Mesendoderm (in vitro differentiated cells): ENCODE measurements around the gene ZNF280D.

Experiments used
- DNase-seq: peaks from one replicate; pipeline ENCODE4 v3.0.0; 2013
- H2AK5ac ChIP-seq: 2 replicates; pipeline ENCODE4 v1.6.1; 2013; ENCODE audit warnings: low read length, inconsistent platforms
- H2BK120ac ChIP-seq: 2 replicates; pipeline ENCODE4 v1.6.1; 2013; ENCODE audit warnings: low read depth, mild to moderate bottlenecking, low read length, moderate library complexity, mixed read lengths
- H2BK15ac ChIP-seq: replicated peaks from 2 replicates; pipeline ENCODE4 v1.6.1; 2013; ENCODE audit warnings: low read depth, mild to moderate bottlenecking, moderate library complexity
- H2BK5ac ChIP-seq: 2 replicates; pipeline ENCODE4 v1.6.1; 2013; ENCODE audit warnings: low read length, inconsistent platforms
- H3K18ac ChIP-seq: 2 replicates; pipeline ENCODE4 v1.6.1; 2013; ENCODE audit warnings: mild to moderate bottlenecking, low read length, mixed read lengths
- H3K23ac ChIP-seq: one replicate; pipeline ENCODE4 v1.6.1; 2013; ENCODE audit warnings: low read length
- H3K27ac ChIP-seq: 2 replicates; pipeline ENCODE4 v1.5.1; 2013; ENCODE audit warnings: low read depth, mild to moderate bottlenecking, inconsistent platforms, low read length, moderate library complexity
- H3K27me3 ChIP-seq: 2 replicates; pipeline ENCODE4 v1.6.1; 2013; ENCODE audit warnings: low read length, control low read depth, mild to moderate bottlenecking, inconsistent platforms; ENCODE audit not compliant: insufficient read depth, poor library complexity
- H3K36me3 ChIP-seq: 2 replicates; pipeline ENCODE4 v1.6.1; 2013; ENCODE audit warnings: low read length, inconsistent platforms; ENCODE audit not compliant: control insufficient read depth, insufficient read depth
- H3K4ac ChIP-seq: one replicate; pipeline ENCODE4 v1.6.1; 2013; ENCODE audit warnings: low read depth, mild to moderate bottlenecking, low read length, moderate library complexity
- H3K4me1 ChIP-seq: 2 replicates; pipeline ENCODE4 v1.6.1; 2013; ENCODE audit warnings: low read depth, low read length, inconsistent platforms; ENCODE audit not compliant: control insufficient read depth
- H3K4me2 ChIP-seq: 2 replicates; pipeline ENCODE4 v1.6.1; 2013; ENCODE audit warnings: low read length
- H3K4me3 ChIP-seq: 2 replicates; pipeline ENCODE4 v1.5.1; 2013; ENCODE audit warnings: mild to moderate bottlenecking, low read length
- H3K56ac ChIP-seq: one replicate; pipeline ENCODE4 v1.6.1; 2013; ENCODE audit warnings: low read length
- H3K79me1 ChIP-seq: 2 replicates; pipeline ENCODE4 v1.6.1; 2013; ENCODE audit warnings: low read length, inconsistent platforms
- H3K79me2 ChIP-seq: 2 replicates; pipeline ENCODE4 v1.6.1; 2013; ENCODE audit warnings: mild to moderate bottlenecking, low read length; ENCODE audit not compliant: control insufficient read depth, insufficient read depth
- H3K9ac ChIP-seq: 2 replicates; pipeline ENCODE4 v1.6.1; 2013; ENCODE audit warnings: low read length, inconsistent platforms
- H4K5ac ChIP-seq: one replicate; pipeline ENCODE4 v1.6.1; 2013; ENCODE audit warnings: low read length
- H4K8ac ChIP-seq: one replicate; pipeline ENCODE4 v1.6.1; 2013; ENCODE audit warnings: low read depth, mild to moderate bottlenecking, control low read depth, low read length, moderate library complexity
- WGBS: extraction: QIAGEN DNeasy Blood & Tissue Kit; methylation state at CpG from one replicate; pipeline ENCODE4 v1.1.7; 2013; ENCODE audit warnings: low lambda C conversion rate, missing lambda C conversion rate; ENCODE audit not compliant: insufficient coverage; ENCODE audit errors: extremely low coverage; 5-methylcytosine and 5-hydroxymethylcytosine counted together

Gene ZNF280D

GRCh38 chr15:56602253-56602652 is 131.1 kb downstream of the ZNF280D start:
- H4K5ac ChIP-seq: no peak overlapping the region
- no peak overlapping the region for H3K9ac ChIP-seq
- no peak overlapping the region for H3K4me3 ChIP-seq
- H3K18ac ChIP-seq: no peak overlapping the region
- no peak overlapping the region for H2AK5ac ChIP-seq
- H3K36me3 ChIP-seq: no peaks in the 10 kb centered on the region
- no peaks in the 10 kb centered on the region for H3K79me2 ChIP-seq
- no peaks in the 10 kb centered on the region for H3K4me1 ChIP-seq
- H3K23ac ChIP-seq: no peak overlapping the region
- H3K4me2 ChIP-seq: no peak overlapping the region
- no peak overlapping the region for H3K56ac ChIP-seq
- H3K4ac ChIP-seq: no peak overlapping the region
- DNase-seq: no peak
- no peaks in the 10 kb centered on the region for H3K27me3 ChIP-seq
- no peaks in the 10 kb centered on the region for H3K79me1 ChIP-seq
- H2BK120ac ChIP-seq: no peak overlapping the region
- H4K8ac ChIP-seq: no peak overlapping the region
- H3K27ac ChIP-seq: no peak overlapping the region
- 100% methylated on average over 1 of the region's 2 CpGs for WGBS
- H2BK5ac ChIP-seq: no peak overlapping the region
- H2BK15ac ChIP-seq: no peak overlapping the region

- H3K4me2 ChIP-seq: no peak overlapping the region
- H2BK15ac ChIP-seq: no peak overlapping the region
- no peak overlapping the region for H3K9ac ChIP-seq
- no peak overlapping the region for H4K5ac ChIP-seq
- H3K18ac ChIP-seq: no peak overlapping the region
- no peak overlapping the region for H3K4me3 ChIP-seq
- no peak overlapping the region for H3K27ac ChIP-seq
- no peak overlapping the region for H2BK5ac ChIP-seq
- no peak overlapping the region for H2BK120ac ChIP-seq
- no peaks in the 10 kb centered on the region for H3K4me1 ChIP-seq
- no peak overlapping the region for H2AK5ac ChIP-seq
- H3K79me2 ChIP-seq: no peaks in the 10 kb centered on the region
- no peak overlapping the region for H3K4ac ChIP-seq
- no peaks in the 10 kb centered on the region for H3K27me3 ChIP-seq
- H4K8ac ChIP-seq: no peak overlapping the region
- no CpG with 5 or more reads among the region's 1 CpG for WGBS
- no peaks in the 10 kb centered on the region for H3K79me1 ChIP-seq
- no peak overlapping the region for H3K56ac ChIP-seq
- H3K23ac ChIP-seq: no peak overlapping the region
- DNase-seq: no peak
- H3K36me3 ChIP-seq: no peaks in the 10 kb centered on the region
These were observed 132.9 kb downstream of the ZNF280D start for GRCh38 chr15:56600380-56600779.

- H3K27ac ChIP-seq: no peak overlapping the region
- DNase-seq: no peak
These were observed 134.3 kb downstream of the ZNF280D start for GRCh38 chr15:56598991-56599390.

GRCh38 chr15:56587686-56588085 is 145.6 kb downstream of the ZNF280D start:
- Histone ChIP-seq H3K79me1 (no peaks in the 10 kb centered on the region), H2AK5ac (no peak overlapping the region), H3K9ac (no peak overlapping the region), H3K27ac (no peak overlapping the region), H2BK120ac (no peak overlapping the region), H2BK15ac (no peak overlapping the region), H3K4me2 (no peak overlapping the region), H3K79me2 (no peaks in the 10 kb centered on the region), H3K18ac (no peak overlapping the region), H3K4me1 (no peaks in the 10 kb centered on the region), H3K4ac (no peak overlapping the region), H3K56ac (no peak overlapping the region), H3K23ac (no peak overlapping the region), H3K4me3 (no peak overlapping the region), H4K5ac (no peak overlapping the region), H2BK5ac (no peak overlapping the region), H3K27me3 (no peaks in the 10 kb centered on the region), H3K36me3 (no peaks in the 10 kb centered on the region), H4K8ac (no peak overlapping the region)
- WGBS: no CpG with 5 or more reads among the region's 2 CpGs
- DNase-seq: no peak

More at GRCh38 chr15:56598991-56599390, 134.3 kb downstream of the ZNF280D start:
- H3K4me3 ChIP-seq: no peak overlapping the region
- no peaks in the 10 kb centered on the region for H3K36me3 ChIP-seq
- no peaks in the 10 kb centered on the region for H3K79me2 ChIP-seq
- WGBS: no CpG with 5 or more reads among the region's 5 CpGs
- H3K27me3 ChIP-seq: no peaks in the 10 kb centered on the region
- H3K18ac ChIP-seq: no peak overlapping the region
- H3K23ac ChIP-seq: no peak overlapping the region
- H2AK5ac ChIP-seq: no peak overlapping the region
- H4K5ac ChIP-seq: no peak overlapping the region
- H4K8ac ChIP-seq: no peak overlapping the region
- H3K79me1 ChIP-seq: no peaks in the 10 kb centered on the region
- no peak overlapping the region for H2BK5ac ChIP-seq
- H3K4ac ChIP-seq: no peak overlapping the region
- no peak overlapping the region for H3K9ac ChIP-seq
- no peak overlapping the region for H2BK120ac ChIP-seq
- H3K4me1 ChIP-seq: no peaks in the 10 kb centered on the region
- no peak overlapping the region for H3K4me2 ChIP-seq
- H3K56ac ChIP-seq: no peak overlapping the region
- no peak overlapping the region for H2BK15ac ChIP-seq

- no peak overlapping the region for H3K4me2 ChIP-seq
These were observed 147.1 kb downstream of the ZNF280D start for GRCh38 chr15:56586206-56586605.

GRCh38 chr15:56582785-56583184 is 150.5 kb downstream of the ZNF280D start:
- H3K4me3 ChIP-seq: no peak overlapping the region
- no peak overlapping the region for H3K23ac ChIP-seq
- no peak overlapping the region for H3K4me2 ChIP-seq
- no peak overlapping the region for H4K5ac ChIP-seq
- H2BK15ac ChIP-seq: no peak overlapping the region
- no peaks in the 10 kb centered on the region for H3K36me3 ChIP-seq
- no peak overlapping the region for H4K8ac ChIP-seq
- WGBS: no CpG with 5 or more reads among the region's 2 CpGs
- no peak overlapping the region for H2BK120ac ChIP-seq
- no peaks in the 10 kb centered on the region for H3K79me1 ChIP-seq
- no peak overlapping the region for H3K27ac ChIP-seq
- DNase-seq: no peak
- H3K4ac ChIP-seq: no peak overlapping the region
- H3K18ac ChIP-seq: no peak overlapping the region
- H2BK5ac ChIP-seq: no peak overlapping the region
- no peak overlapping the region for H3K9ac ChIP-seq
- H3K27me3 ChIP-seq: no peaks in the 10 kb centered on the region
- no peaks in the 10 kb centered on the region for H3K4me1 ChIP-seq
- H2AK5ac ChIP-seq: no peak overlapping the region
- H3K79me2 ChIP-seq: no peaks in the 10 kb centered on the region
- H3K56ac ChIP-seq: no peak overlapping the region

More at GRCh38 chr15:56586206-56586605, 147.1 kb downstream of the ZNF280D start:
- Histone ChIP-seq H3K79me2 (no peaks in the 10 kb centered on the region), H2AK5ac (no peak overlapping the region), H3K4me3 (no peak overlapping the region), H2BK15ac (no peak overlapping the region), H3K4me1 (no peaks in the 10 kb centered on the region), H4K5ac (no peak overlapping the region), H3K56ac (no peak overlapping the region), H3K27me3 (no peaks in the 10 kb centered on the region), H3K4ac (no peak overlapping the region), H4K8ac (no peak overlapping the region), H2BK120ac (no peak overlapping the region), H3K36me3 (no peaks in the 10 kb centered on the region), H2BK5ac (no peak overlapping the region), H3K9ac (no peak overlapping the region), H3K79me1 (no peaks in the 10 kb centered on the region), H3K23ac (no peak overlapping the region), H3K18ac (no peak overlapping the region), H3K27ac (no peak overlapping the region)
- no peak for DNase-seq
